ENCODE results near the gene ALG8.
"Not testable (repeated sequence)": the region's sequence is repeated elsewhere in the genome, so short reads cannot be mapped to it uniquely, and the experiment has no call there.

The ALG8 gene

DNA sequence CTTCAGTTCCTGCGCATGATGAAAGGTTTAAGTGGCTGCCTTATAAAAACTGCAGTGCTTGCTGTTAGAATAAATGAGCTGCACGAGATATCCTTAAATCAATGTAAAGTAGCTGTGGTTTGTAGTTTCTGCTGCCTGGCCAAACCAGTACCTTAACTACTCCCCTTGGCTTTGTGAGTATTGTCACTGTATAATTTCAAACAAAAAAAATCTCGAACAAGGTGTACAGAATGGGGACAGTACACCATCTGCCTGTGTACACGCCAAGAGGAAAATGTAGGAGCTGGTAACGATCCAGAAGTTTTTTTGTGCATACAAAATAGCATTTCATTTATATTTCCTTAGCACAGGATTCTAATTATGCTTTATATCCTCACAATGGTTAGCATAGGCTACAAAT lies 39.2 kb downstream of the ALG8 start:
- Histone ChIP-seq H3K9ac (ENCODE audit: insufficient read length) (no peak overlapping the region), H3K9me3 (ENCODE audit: low read depth, low read length) (no peaks in the 10 kb centered on the region), H3K27ac (no peak overlapping the region), H3K36me3 (ENCODE audit: insufficient read depth, low read length) (peaks cover 39% of the 10 kb centered on the region), H3K4me3 (no peak overlapping the region)
- TF ChIP-seq FOXP2 (optimal IDR thresholded peaks at IDR 0.05; ENCODE audit: control extremely low read depth, extremely low read length, insufficient read depth) (no peak), EZH2 (IDR thresholded peaks at IDR 0.05) (no peak), POLR2AphosphoS5 (IDR thresholded peaks at IDR 0.05; ENCODE audit: borderline replicate concordance, low read depth, low read length) (no peak)
- no peak for DNase-seq (ENCODE audit: low read depth, low spot score)

DNA sequence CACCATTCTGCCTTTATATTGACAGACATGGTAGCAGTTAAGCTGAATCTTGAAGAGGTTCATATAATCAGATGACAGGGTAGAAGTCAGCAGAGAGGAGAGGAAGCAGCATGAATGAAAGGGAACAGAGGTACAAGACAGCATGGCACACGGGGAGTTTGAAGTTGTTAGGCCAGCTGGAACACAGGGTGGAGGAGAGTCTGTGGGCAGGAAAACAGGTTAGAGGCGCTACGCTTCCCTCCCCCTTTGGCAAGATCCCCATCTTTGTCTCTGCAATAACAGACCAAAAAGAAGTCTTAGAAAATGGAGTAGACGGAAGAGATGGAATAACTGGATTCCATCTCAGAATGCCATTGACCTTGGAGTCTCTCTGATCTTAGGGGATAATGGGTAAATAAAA lies 39.8 kb downstream of the ALG8 start:
- Histone ChIP-seq H3K9ac (ENCODE audit: insufficient read length) (no peak overlapping the region), H3K4me3 (no peak overlapping the region), H3K27ac (no peak overlapping the region), H3K36me3 (ENCODE audit: insufficient read depth, low read length) (peaks cover 41% of the 10 kb centered on the region), H3K9me3 (ENCODE audit: low read depth, low read length) (no peaks in the 10 kb centered on the region)
- no peak for TF ChIP-seq POLR2AphosphoS5 (IDR thresholded peaks at IDR 0.05; ENCODE audit: borderline replicate concordance, low read depth, low read length)
- TF ChIP-seq FOXP2 (optimal IDR thresholded peaks at IDR 0.05; ENCODE audit: control extremely low read depth, extremely low read length, insufficient read depth): no peak
- no peak for TF ChIP-seq EZH2 (IDR thresholded peaks at IDR 0.05)
- DNase-seq (ENCODE audit: low read depth, low spot score): no peak

DNA sequence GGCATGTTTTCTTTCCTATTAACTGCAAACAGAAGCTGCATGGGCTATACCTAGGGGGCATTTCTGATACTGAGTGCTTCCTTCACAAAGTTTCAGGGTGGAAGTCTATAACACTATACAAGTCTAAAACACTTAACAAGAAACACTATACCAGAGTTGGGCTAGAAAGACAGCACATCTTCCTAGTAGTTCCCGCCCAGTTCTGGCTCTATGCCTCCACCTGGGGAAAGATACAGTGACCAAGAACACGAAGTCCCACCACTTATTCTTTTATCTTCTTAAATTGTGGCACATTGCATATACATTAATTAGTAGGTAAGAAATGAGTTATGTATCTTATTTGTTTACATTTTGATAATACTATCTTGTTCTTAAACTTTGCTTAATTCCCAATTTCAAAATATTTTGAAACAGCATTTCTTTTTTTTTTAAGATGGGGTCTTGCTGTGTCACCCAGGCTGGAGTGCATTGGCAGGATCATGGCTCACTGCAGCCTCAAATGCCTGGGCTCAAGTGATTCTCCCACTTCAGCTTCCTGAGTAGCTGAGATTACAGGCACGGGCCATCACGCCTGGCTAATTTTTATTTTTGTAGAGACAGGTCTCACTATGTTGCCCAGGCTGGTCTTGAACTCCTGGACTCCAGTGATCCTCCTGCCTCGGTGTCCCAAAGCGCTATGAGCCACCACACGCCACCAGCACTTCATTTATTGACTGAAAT lies 41.6 kb downstream of the ALG8 start:
- H3K4me3 ChIP-seq: no peak overlapping the region
- peaks cover 36% of the 10 kb centered on the region for H3K36me3 ChIP-seq (ENCODE audit: insufficient read depth, low read length)
- no peak overlapping the region for H3K9ac ChIP-seq (ENCODE audit: insufficient read length)
- TF ChIP-seq POLR2AphosphoS5 (IDR thresholded peaks at IDR 0.05; ENCODE audit: borderline replicate concordance, low read depth, low read length) (no peak), FOXP2 (optimal IDR thresholded peaks at IDR 0.05; ENCODE audit: control extremely low read depth, extremely low read length, insufficient read depth) (no peak), EZH2 (IDR thresholded peaks at IDR 0.05) (no peak)
- H3K9me3 ChIP-seq (ENCODE audit: low read depth, low read length): no peaks in the 10 kb centered on the region
- no peak for DNase-seq (ENCODE audit: low read depth, low spot score)
- no peak overlapping the region for H3K27ac ChIP-seq

DNA sequence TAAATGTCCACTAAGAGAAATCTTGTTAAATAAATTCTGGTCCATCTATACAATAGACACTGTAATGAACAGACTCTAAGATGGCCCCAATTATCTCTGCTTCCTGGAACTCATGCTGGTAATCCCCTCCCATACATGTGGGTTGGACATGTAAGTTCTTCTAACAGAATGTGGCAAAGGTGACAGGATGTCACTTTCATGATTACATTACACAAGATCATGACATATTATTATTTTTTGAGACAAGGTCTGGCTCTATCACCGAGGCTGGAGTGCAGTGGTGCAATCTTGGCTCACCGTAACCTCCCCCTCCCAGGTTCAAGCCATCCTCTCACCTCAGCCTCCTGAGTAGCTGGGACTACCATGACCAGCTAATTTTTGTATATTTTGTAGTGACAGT lies 45.2 kb downstream of the ALG8 start:
- H3K4me3 ChIP-seq: no peak overlapping the region
- no peak overlapping the region for H3K9ac ChIP-seq (ENCODE audit: insufficient read length)
- H3K27ac ChIP-seq: no peak overlapping the region
- peaks cover 12% of the 10 kb centered on the region for H3K36me3 ChIP-seq (ENCODE audit: insufficient read depth, low read length)
- no peak for DNase-seq (ENCODE audit: low read depth, low spot score)
- no peaks in the 10 kb centered on the region for H3K9me3 ChIP-seq (ENCODE audit: low read depth, low read length)
- TF ChIP-seq POLR2AphosphoS5 (IDR thresholded peaks at IDR 0.05; ENCODE audit: borderline replicate concordance, low read depth, low read length): no peak
- TF ChIP-seq FOXP2 (optimal IDR thresholded peaks at IDR 0.05; ENCODE audit: control extremely low read depth, extremely low read length, insufficient read depth): no peak
- TF ChIP-seq EZH2 (IDR thresholded peaks at IDR 0.05): no peak

DNA sequence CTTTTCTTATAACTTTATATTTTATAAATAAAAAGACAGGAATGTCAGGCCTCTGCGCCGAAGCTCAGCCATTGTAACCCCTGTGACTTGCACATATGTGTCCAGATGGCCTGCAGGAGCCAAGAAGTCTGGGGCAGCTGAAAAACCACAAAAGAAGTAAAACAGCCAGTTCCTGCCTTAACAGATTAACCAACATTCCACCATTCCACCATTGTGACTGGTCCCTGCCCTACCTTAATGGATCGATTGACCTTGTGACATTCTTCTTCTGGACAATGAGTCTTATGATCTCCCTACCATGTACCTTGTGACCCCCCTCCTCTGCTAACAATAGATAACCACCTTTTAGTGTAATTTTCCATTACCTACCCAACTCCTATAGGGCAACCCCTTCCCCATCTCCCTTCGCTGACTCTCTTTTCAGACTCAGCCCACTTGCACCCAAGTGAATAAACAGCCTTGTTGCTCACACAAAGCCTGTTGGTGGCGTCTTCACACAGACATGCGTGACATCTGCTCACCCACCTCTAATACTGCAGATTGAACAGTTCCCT lies 52.8 kb downstream of the ALG8 start:
- not testable (repeated sequence) for DNase-seq (ENCODE audit: low read depth, low spot score); H3K36me3 ChIP-seq (ENCODE audit: insufficient read depth, low read length); H3K4me3 ChIP-seq; H3K27ac ChIP-seq; H3K9ac ChIP-seq (ENCODE audit: insufficient read length); H3K9me3 ChIP-seq (ENCODE audit: low read depth, low read length)

DNA sequence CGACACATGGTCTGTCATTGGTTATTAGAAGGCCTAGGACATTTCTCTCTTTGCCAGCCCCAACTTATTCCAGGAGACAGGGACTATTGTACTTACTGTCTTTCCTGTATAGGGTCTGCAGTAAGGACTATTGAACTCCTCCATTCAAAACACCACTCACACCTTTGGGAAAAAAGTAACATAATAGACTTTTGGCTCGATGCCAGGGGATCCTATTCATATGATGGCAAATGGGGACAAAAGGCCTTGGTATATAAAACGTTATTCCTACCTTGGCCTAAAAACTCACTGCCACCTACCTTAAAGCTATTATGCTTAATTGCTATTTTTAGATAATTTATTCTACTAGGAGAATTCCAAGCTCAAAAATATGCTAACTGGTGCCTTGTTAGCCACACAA lies 53.5 kb downstream of the ALG8 start:
- H3K27ac ChIP-seq: no peak overlapping the region
- DNase-seq (ENCODE audit: low read depth, low spot score): no peak
- TF ChIP-seq EZH2 (IDR thresholded peaks at IDR 0.05): no peak
- TF ChIP-seq POLR2AphosphoS5 (IDR thresholded peaks at IDR 0.05; ENCODE audit: borderline replicate concordance, low read depth, low read length): no peak
- TF ChIP-seq FOXP2 (optimal IDR thresholded peaks at IDR 0.05; ENCODE audit: control extremely low read depth, extremely low read length, insufficient read depth): no peak
- H3K4me3 ChIP-seq: no peak overlapping the region
- H3K36me3 ChIP-seq (ENCODE audit: insufficient read depth, low read length): no peaks in the 10 kb centered on the region
- H3K9me3 ChIP-seq (ENCODE audit: low read depth, low read length): no peaks in the 10 kb centered on the region
- no peak overlapping the region for H3K9ac ChIP-seq (ENCODE audit: insufficient read length)

DNA sequence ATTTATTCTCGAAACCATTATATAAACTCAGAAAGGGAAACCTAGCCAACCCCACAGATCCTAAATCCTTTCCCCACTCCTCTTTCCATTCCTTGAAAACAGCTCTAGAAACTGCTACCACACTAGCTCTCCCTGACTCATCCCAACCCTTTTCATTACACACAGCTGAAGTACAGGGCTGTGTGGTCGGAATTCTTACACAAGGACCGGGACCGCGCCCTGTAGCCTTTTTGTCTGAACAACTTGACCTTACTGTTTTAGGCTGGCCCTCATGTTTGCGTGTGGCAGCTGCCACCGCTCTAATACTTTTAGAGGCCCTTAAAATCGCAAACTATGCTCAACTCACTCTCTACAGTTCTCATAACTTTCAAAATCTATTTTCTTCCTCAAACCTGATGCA lies 54.9 kb downstream of the ALG8 start:
- not testable (repeated sequence) for H3K4me3 ChIP-seq; H3K36me3 ChIP-seq (ENCODE audit: insufficient read depth, low read length); H3K9me3 ChIP-seq (ENCODE audit: low read depth, low read length); H3K9ac ChIP-seq (ENCODE audit: insufficient read length); DNase-seq (ENCODE audit: low read depth, low spot score); H3K27ac ChIP-seq

DNA sequence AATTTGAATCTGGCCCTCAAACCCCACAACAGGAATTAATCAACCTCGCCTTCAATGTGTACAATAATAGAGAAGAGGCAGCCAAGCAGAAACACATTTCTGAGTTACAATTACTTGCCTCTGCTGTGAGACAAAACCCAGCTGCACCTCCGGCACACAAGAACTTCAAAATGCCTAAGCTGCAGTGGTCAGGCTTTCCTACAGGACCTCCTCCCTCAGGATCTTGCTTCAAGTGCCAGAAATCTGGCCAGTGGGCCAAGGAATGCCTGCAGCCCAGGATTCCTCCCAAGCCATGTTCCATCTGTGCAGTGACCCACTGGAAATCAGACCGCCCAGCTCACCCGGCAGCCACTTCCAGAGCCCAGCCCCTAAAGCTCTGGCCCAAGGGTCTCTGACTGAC lies 56.4 kb downstream of the ALG8 start:
- H3K4me3 ChIP-seq: no peak overlapping the region
- TF ChIP-seq FOXP2 (optimal IDR thresholded peaks at IDR 0.05; ENCODE audit: control extremely low read depth, extremely low read length, insufficient read depth) (no peak), POLR2AphosphoS5 (IDR thresholded peaks at IDR 0.05; ENCODE audit: borderline replicate concordance, low read depth, low read length) (no peak), EZH2 (IDR thresholded peaks at IDR 0.05) (no peak)
- DNase-seq (ENCODE audit: low read depth, low spot score): no peak
- no peaks in the 10 kb centered on the region; the same call in 1 of the 2 replicates for H3K36me3 ChIP-seq (ENCODE audit: insufficient read depth, low read length)
- H3K27ac ChIP-seq: no peak overlapping the region
- H3K9me3 ChIP-seq (ENCODE audit: low read depth, low read length): no peaks in the 10 kb centered on the region
- H3K9ac ChIP-seq (ENCODE audit: insufficient read length): no peak overlapping the region

DNA sequence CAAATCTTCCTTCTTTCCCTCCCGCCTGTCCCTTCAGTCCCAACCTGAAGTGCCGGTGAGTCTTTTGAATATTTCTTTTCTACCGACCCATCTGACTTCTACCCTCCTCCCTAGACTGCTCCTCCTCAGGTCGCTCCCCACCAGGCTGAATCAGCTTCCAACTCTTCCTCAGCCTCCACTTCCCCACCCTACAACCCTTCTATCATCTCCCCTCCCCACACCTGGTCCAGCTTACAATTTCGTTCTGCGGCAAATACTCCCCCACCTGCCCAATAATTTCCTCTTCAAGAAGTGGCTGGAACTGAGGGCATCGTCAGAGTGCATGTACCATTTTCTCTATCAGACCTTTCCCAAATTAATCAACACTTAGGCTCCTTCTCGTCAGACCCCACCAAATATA lies 57.3 kb downstream of the ALG8 start:
- peaks cover 7% of the 10 kb centered on the region; the same call in 1 of the 2 replicates for H3K36me3 ChIP-seq (ENCODE audit: insufficient read depth, low read length)
- H3K27ac ChIP-seq: no peak overlapping the region
- H3K4me3 ChIP-seq: no peak overlapping the region
- TF ChIP-seq POLR2AphosphoS5 (IDR thresholded peaks at IDR 0.05; ENCODE audit: borderline replicate concordance, low read depth, low read length): no peak
- TF ChIP-seq EZH2 (IDR thresholded peaks at IDR 0.05): no peak
- TF ChIP-seq FOXP2 (optimal IDR thresholded peaks at IDR 0.05; ENCODE audit: control extremely low read depth, extremely low read length, insufficient read depth): no peak
- no peak overlapping the region for H3K9ac ChIP-seq (ENCODE audit: insufficient read length)
- no peak for DNase-seq (ENCODE audit: low read depth, low spot score)
- H3K9me3 ChIP-seq (ENCODE audit: low read depth, low read length): no peaks in the 10 kb centered on the region

All from SK-N-MC (cell line).